Measurements from ENCODE around the gene CCR5. TPM values are rescaled to one million over a fixed set of nuclear protein-coding genes. Genes with fewer than 3 reads are reported as not detected.

The CCR5 gene
- polyA plus RNA-seq, 3 donors, result 0.22 to 1.1 (median 0.90) TPM

GRCh38 chr3:46416811-46417510, 46.2 kb downstream of the CCR5 start:
- no peak overlapping the region for H3K27ac ChIP-seq (ENCODE audit: low read depth, low read length)
- 80 to 94% (median 82%) methylated on average over 7 of the region's 7 CpGs for WGBS, 3 donors

DNA sequence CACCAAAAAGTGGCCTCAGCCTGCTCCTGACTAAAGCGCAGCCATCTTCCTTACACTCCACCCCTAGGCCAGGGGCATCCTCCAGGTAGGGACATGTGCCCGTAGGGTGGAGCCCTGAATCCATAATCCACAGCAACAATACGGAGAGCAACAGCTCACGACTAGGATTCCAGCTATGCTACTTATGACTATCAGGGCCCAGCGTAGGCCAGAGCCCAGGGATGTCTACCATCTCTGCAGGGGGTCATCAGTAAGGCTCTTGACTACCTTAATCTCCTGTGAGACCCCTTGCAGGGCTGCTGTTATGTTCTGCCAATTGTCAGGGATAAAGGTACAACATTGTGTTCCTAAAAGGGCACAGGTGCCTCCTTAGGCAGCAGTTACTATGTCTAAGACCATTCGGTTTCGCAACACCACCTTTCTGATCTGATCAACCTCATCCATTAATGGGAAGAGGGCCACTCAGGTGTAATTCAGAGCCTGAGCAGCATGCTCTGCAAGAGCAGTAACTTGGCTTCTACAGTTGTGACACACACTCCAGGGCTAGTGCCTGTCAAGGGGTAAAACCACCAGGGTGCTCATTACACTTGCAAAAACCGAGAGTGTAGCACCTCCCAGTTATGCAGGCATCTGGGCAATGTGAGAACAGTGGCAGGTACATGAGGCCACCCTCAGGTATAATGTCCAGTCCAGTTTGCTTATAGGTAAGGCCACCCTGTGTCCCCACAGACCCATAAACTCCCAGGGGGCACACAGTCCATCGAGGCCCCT, 47.3 kb downstream of the CCR5 start:
- no peak overlapping the region for H3K27ac ChIP-seq (ENCODE audit: low read depth, low read length)
- WGBS, 3 donors, result 82 to 85% (median 83%) methylated on average over 9 of the region's 9 CpGs

GRCh38 chr3:46419816-46420215, 49.1 kb downstream of the CCR5 start:
- no peak overlapping the region for H3K27ac ChIP-seq (ENCODE audit: low read depth, low read length)
- 97 to 99% (median 99%) methylated on average over 4 of the region's 4 CpGs for WGBS, 3 donors

GRCh38 chr3:46420931-46421330, 50.2 kb downstream of the CCR5 start:
- H3K27ac ChIP-seq (ENCODE audit: low read depth, low read length), result no peak overlapping the region
- WGBS, 3 donors, result 87 to 89% (median 89%) methylated on average over 2 of the region's 2 CpGs

DNA sequence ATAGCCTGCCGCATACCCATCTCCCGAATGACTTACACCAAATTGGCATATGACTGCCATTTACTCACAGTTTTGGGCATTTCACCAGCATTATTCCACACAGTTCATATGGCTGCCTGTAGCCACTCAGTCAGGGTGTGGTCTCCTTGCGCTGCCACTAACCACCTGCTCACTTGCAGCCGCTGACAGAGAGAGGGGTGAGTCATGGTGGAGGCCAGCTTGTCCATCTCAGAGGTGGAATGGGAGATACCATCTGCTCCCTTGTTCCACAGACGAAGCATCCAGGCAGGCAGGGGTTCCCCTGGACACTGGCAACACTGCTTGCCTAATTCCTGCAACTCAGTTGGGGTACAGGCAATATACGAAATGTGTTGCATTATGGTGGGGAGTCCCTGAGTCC, 51.9 kb downstream of the CCR5 start:
- no peak overlapping the region for H3K27ac ChIP-seq (ENCODE audit: low read depth, low read length)
- WGBS, 3 donors, result 95 to 97% (median 95%) methylated on average over 6 of the region's 6 CpGs

- no peak overlapping the region for H3K27ac ChIP-seq (ENCODE audit: low read depth, low read length)
- WGBS, 3 donors, result 73 to 84% (median 80%) methylated on average over 5 of the region's 5 CpGs
Observed at GRCh38 chr3:46423588-46423987, 52.8 kb downstream of the CCR5 start.

Other genes with a start within 250 kb of the CCR5 start
- 10 to 100 TPM in 1 of 3 donors, 1 to 10 TPM in 2; 1.3 to 15.5 (median 5.5) TPM for gene CCR1, start 162.6 kb upstream of the CCR5 start, polyA plus RNA-seq
- gene CCR3, start 128.5 kb upstream of the CCR5 start, polyA plus RNA-seq, result under 1 TPM in 1 of 3 donors, not detected in 2; 0.04 TPM
- gene CCR2, start 16.8 kb upstream of the CCR5 start, polyA plus RNA-seq, result 1 to 10 TPM in 1 of 3 donors, under 1 TPM in 2; 0.11 to 2.2 (median 0.32) TPM
- 1 to 10 TPM in 2 of 3 donors, under 1 TPM in 1; 0.67 to 5.5 (median 2.0) TPM for gene CCRL2, start 36.3 kb downstream of the CCR5 start, polyA plus RNA-seq
- gene LTF, start 94.0 kb downstream of the CCR5 start, polyA plus RNA-seq, result 10 to 100 TPM in 1 of 3 donors, 1 to 10 TPM in 2; 5.6 to 13.4 (median 9.1) TPM
- not detected for gene RTP3, start 127.0 kb downstream of the CCR5 start, polyA plus RNA-seq
- 1 to 10 TPM in 2 of 3 donors, under 1 TPM in 1; 0.58 to 6.9 (median 1.2) TPM for gene LRRC2, start 195.4 kb downstream of the CCR5 start, polyA plus RNA-seq
- not detected for gene FAM240A, start 241.6 kb downstream of the CCR5 start, polyA plus RNA-seq